Measurements from ENCODE around the gene NCBP2.

The NCBP2 gene

DNA sequence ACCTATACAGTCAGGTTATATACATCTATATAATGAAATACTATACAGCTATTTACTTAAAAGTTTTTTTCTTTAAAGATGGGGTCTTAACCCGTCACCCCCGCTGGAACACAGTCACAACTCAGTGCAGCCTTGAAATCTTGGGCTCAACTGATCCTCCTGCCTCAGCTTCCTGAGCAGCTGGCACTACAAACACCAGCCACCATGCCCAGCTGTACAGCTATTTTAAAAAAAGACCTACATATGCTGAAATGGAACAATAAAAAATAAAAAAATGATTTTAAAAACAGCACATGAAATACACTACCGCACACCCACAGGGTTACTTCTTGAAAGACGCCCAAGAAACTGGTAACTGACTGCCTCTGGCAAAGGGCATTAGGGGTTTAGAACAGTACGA, 3.8 kb downstream of the NCBP2 start:
- TF ChIP-seq, protein P1, sequence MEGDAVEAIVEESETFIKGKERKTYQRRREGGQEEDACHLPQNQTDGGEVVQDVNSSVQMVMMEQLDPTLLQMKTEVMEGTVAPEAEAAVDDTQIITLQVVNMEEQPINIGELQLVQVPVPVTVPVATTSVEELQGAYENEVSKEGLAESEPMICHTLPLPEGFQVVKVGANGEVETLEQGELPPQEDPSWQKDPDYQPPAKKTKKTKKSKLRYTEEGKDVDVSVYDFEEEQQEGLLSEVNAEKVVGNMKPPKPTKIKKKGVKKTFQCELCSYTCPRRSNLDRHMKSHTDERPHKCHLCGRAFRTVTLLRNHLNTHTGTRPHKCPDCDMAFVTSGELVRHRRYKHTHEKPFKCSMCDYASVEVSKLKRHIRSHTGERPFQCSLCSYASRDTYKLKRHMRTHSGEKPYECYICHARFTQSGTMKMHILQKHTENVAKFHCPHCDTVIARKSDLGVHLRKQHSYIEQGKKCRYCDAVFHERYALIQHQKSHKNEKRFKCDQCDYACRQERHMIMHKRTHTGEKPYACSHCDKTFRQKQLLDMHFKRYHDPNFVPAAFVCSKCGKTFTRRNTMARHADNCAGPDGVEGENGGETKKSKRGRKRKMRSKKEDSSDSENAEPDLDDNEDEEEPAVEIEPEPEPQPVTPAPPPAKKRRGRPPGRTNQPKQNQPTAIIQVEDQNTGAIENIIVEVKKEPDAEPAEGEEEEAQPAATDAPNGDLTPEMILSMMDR (IDR thresholded peaks at IDR 0.05; ENCODE audit: low read depth, low read length), result no peak
- no peak overlapping the region for H3K4me3 ChIP-seq (replicated peaks in 1 of 2; ENCODE audit: low read depth in 2 of 2, low read length in 2 of 2)
- DNase-seq (ENCODE audit: low read depth in 2 of 2), result no peak

DNA sequence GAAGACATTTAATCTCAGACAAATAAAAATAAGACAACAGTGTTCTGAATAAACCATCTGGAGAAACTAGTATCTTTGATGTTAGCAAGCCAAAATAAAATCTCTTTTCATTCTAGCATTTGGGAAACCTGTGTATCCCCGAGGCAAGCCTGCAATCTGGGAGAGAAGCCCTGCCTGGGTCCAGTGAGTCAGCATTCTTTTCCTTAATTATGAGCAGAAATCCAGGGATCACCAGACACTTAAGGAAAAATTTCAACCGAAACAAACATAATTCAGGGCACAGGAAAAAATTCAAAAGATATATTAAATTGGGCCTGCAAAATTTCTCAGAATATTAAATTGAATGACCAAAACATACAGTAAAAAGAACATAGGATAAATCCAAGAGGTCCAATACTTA, 4.2 kb downstream of the NCBP2 start:
- DNase-seq (ENCODE audit: low read depth in 2 of 2), result no peak
- TF ChIP-seq, protein P1 (IDR thresholded peaks at IDR 0.05; ENCODE audit: low read depth, low read length), result no peak
- no peak overlapping the region for H3K4me3 ChIP-seq (replicated peaks in 1 of 2; ENCODE audit: low read depth in 2 of 2, low read length in 2 of 2)

DNA sequence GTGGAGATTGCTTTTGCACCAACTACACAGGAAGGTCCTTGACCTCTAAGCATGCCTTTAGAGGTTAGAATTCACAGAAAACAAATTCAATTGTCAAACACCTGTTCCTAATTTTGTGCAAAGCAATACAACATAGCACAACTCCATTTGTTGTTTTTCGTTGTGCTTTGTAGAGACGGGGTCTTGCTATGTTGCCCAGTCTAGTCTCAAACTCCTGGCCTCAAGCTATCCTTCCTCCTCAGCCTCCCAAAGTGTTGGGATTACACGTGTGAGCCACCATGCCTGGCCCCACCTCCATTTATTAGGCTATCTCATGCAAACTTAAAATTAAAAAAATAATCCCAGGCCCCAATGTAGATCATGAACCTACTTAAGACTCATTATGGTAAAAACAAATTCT, 6.0 kb downstream of the NCBP2 start:
- DNase-seq (ENCODE audit: low read depth in 2 of 2), result no peak
- no peak overlapping the region for H3K4me3 ChIP-seq (replicated peaks in 1 of 2; ENCODE audit: low read depth in 2 of 2, low read length in 2 of 2)
- TF ChIP-seq, protein P1 (IDR thresholded peaks at IDR 0.05; ENCODE audit: low read depth, low read length), result no peak

DNA sequence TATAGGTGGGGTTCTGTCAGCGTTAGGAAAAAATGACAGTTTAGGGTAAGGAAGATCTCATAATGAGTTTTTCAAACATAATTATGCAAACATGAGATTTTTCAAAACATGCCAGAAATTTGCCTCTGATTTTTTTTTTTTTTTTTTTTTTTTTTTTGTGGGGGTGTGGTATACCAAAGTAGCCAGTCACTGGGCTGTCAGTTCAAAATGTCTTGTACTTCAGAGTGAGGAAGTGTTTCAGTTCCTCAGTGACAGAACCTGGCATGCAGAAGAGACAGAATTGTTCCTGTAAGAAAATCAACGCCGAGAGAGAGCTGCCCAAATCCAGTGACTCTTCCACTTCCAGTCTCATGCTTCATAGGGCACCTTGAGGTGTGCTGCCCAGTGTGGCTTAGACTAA, 9.7 kb downstream of the NCBP2 start:
- no peak overlapping the region for H3K4me3 ChIP-seq (replicated peaks in 1 of 2; ENCODE audit: low read depth in 2 of 2, low read length in 2 of 2)
- DNase-seq (ENCODE audit: low read depth in 2 of 2), result no peak

DNA sequence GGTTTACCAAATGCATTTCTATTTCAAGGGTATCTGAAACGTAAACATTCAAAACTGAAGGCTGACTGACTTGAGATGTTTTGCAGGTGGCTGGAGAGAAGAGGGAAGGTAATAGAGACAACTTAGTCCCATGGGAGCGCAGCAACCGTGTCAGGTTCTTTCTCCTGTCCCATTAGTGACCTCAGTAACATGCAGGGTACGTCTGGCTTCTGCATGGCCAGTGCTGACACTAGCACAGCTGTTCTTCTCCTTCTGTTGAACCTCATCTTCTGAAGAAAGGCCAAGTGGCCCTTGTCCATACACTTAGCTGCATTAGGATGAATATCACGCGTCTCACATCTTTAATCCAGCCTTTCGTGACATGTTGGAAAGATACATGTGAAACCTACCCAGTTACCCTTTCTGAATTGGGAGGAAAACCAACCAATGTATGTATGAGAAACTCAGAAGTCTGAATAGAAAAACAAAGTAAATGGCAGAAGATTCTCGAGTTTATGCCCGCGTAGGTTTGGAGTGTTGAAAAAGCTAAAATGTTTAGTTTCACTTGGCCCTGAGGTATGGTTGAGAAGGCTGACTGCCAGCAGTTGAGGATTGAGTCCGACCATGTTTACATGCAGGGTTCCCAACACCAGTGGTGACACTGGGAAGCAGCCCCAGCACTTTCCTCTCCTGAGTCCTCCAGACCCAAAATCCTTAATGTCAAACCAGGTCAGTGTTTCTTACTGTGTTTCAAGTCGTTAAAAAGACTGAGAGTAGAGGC, 10.3 kb downstream of the NCBP2 start:
- TF ChIP-seq, protein P1 (IDR thresholded peaks at IDR 0.05; ENCODE audit: low read depth, low read length), result no peak
- no peak for DNase-seq (ENCODE audit: low read depth in 2 of 2)
- no peak overlapping the region for H3K4me3 ChIP-seq (replicated peaks in 1 of 2; ENCODE audit: low read depth in 2 of 2, low read length in 2 of 2)

More for the DNA sequence above, 9.7 kb downstream of the NCBP2 start:
- TF ChIP-seq, protein P1 (IDR thresholded peaks at IDR 0.05; ENCODE audit: low read depth, low read length), result no peak

DNA sequence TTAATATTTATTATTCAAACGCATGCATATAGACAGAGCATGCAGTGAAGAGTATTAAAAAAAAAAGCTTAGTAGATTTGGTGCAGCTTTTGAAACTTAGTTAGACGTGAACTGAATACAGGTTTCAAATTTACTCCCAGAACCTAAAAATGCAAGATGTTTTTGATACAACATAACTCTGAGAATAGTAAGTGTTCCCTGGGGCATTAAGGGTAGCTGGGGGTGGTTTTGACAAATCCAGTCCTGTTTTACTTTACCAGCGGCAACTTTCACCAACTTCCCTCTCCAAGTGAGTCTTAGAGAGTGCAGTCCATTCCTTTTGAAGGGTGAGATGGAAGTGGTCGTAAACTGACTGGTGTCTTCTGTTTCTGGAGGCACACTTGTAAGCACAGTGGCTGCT, 11.2 kb downstream of the NCBP2 start:
- H3K4me3 ChIP-seq (replicated peaks in 1 of 2; ENCODE audit: low read depth in 2 of 2, low read length in 2 of 2), result no peak overlapping the region
- TF ChIP-seq, protein P1 (IDR thresholded peaks at IDR 0.05; ENCODE audit: low read depth, low read length), result no peak
- DNase-seq (ENCODE audit: low read depth in 2 of 2), result no peak
